Esophagus (tissue), 2 donors: ENCODE measurements around the gene SMIM44. TPM values are rescaled to one million over a fixed set of nuclear protein-coding genes. Genes with fewer than 3 reads are reported as not detected.

Source experiments
- H3K27ac ChIP-seq, 2 donors: one replicate each; pipeline ENCODE4 v1.5.1; 2013; ENCODE audit warnings: low read depth in 2 of 2, mild to moderate bottlenecking in 2 of 2, inconsistent platforms in 1 of 2, low read length in 1 of 2, moderate library complexity in 1 of 2
- H3K27me3 ChIP-seq, 2 donors: one replicate each; pipeline ENCODE4 v1.6.1; 2013; ENCODE audit warnings: low read length in 2 of 2, control low read depth in 1 of 2, mild to moderate bottlenecking in 1 of 2; ENCODE audit not compliant: insufficient read depth in 2 of 2, control insufficient read depth in 1 of 2
- H3K36me3 ChIP-seq, 2 donors: one replicate each; pipeline ENCODE4 v1.6.1; 2013; ENCODE audit warnings: low read length in 1 of 2; ENCODE audit not compliant: control insufficient read depth in 2 of 2, insufficient read depth in 2 of 2
- H3K4me1 ChIP-seq, 2 donors: one replicate each; pipeline ENCODE4 v1.6.1; 2013; ENCODE audit warnings: low read length in 1 of 2; ENCODE audit not compliant: control insufficient read depth in 2 of 2, insufficient read depth in 2 of 2
- H3K4me3 ChIP-seq, 2 donors: one replicate each; pipeline ENCODE4 v1.5.1; 2013; ENCODE audit warnings: low read length in 2 of 2, mild to moderate bottlenecking in 2 of 2, low read depth in 1 of 2, moderate library complexity in 1 of 2
- H3K9me3 ChIP-seq, 2 donors: one replicate each; pipeline ENCODE4 v1.6.1; 2013; ENCODE audit warnings: mild to moderate bottlenecking in 2 of 2, low read depth in 1 of 2, low read length in 1 of 2, moderate library complexity in 1 of 2; ENCODE audit not compliant: control insufficient read depth in 2 of 2, insufficient read depth in 1 of 2
- WGBS, 2 donors: extraction: QIAGEN DNeasy Blood & Tissue Kit; methylation state at CpG; one replicate each; pipeline ENCODE4 v1.1.7; 2013; 5-methylcytosine and 5-hydroxymethylcytosine counted together
- polyA plus RNA-seq, 2 donors: library from polyadenylated mRNA; stranded (reverse); fragments of 200-250 nt; gene quantifications; one replicate each; pipeline ENCODE4 v1.2.3, GENCODE V29; 2013
- donor health status: healthy with polysubstance abuse.
- donor health status: Bipolar disorder and iron deficiency.

Gene SMIM44
- polyA plus RNA-seq, 2 donors, result not detected

GRCh38 chr19:3470500-3471128, 12.6 kb downstream of the SMIM44 start:
- Histone ChIP-seq H3K9me3 (no peaks in the 10 kb centered on the region), H3K27ac (no peak overlapping the region), H3K4me3 (no peak overlapping the region), H3K36me3 (no peaks in the 10 kb centered on the region), H3K4me1 (peaks cover 0 to 2% of the 10 kb centered on the region in 2 donors), H3K27me3 (no peaks in the 10 kb centered on the region)
- WGBS, 2 donors, result 60 to 62% methylated on average over 11 of the region's 11 CpGs

GRCh38 chr19:3469638-3470499, 13.4 kb downstream of the SMIM44 start:
- Histone ChIP-seq H3K36me3 (no peaks in the 10 kb centered on the region), H3K9me3 (no peaks in the 10 kb centered on the region), H3K4me3 (no peak overlapping the region), H3K27me3 (no peaks in the 10 kb centered on the region), H3K27ac (peak overlapping the region in 1 of 2 donors; percentile 24), H3K4me1 (peaks cover 0 to 2% of the 10 kb centered on the region in 2 donors)
- 47 to 50% methylated on average over 14 of the region's 14 CpGs for WGBS, 2 donors

- Histone ChIP-seq H3K9me3 (no peaks in the 10 kb centered on the region), H3K4me3 (no peak overlapping the region), H3K36me3 (peaks cover 0 to 4% of the 10 kb centered on the region in 2 donors), H3K4me1 (peaks cover 0 to 2% of the 10 kb centered on the region in 2 donors), H3K27ac (no peak overlapping the region), H3K27me3 (no peaks in the 10 kb centered on the region)
- WGBS, 2 donors, result 89 to 92% methylated on average over 3 of the region's 3 CpGs
Observed at GRCh38 chr19:3468211-3468610, 15.0 kb downstream of the SMIM44 start.

GRCh38 chr19:3467437-3468198, 15.6 kb downstream of the SMIM44 start:
- Histone ChIP-seq H3K4me1 (peaks cover 0 to 2% of the 10 kb centered on the region in 2 donors), H3K27me3 (no peaks in the 10 kb centered on the region), H3K27ac (peak overlapping the region in 1 of 2 donors; percentile 18), H3K4me3 (no peak overlapping the region), H3K36me3 (peaks cover 0 to 4% of the 10 kb centered on the region in 2 donors), H3K9me3 (no peaks in the 10 kb centered on the region)
- WGBS, 2 donors, result 89 to 91% methylated on average over 10 of the region's 10 CpGs

- Histone ChIP-seq H3K27me3 (no peaks in the 10 kb centered on the region), H3K36me3 (peaks cover 0 to 4% of the 10 kb centered on the region in 2 donors), H3K4me1 (peaks cover 0 to 2% of the 10 kb centered on the region in 2 donors), H3K4me3 (no peak overlapping the region), H3K9me3 (no peaks in the 10 kb centered on the region), H3K27ac (peak overlapping the region; percentile 7 to 9)
- WGBS, 2 donors, result 40 to 71% methylated on average over 9 of the region's 9 CpGs
Observed at GRCh38 chr19:3466635-3467034, 16.6 kb downstream of the SMIM44 start.

- Histone ChIP-seq H3K27ac (peak overlapping the region; percentile 21 to 49), H3K4me1 (peaks cover 0 to 2% of the 10 kb centered on the region in 2 donors), H3K4me3 (no peak overlapping the region), H3K27me3 (no peaks in the 10 kb centered on the region), H3K36me3 (peaks cover 0 to 4% of the 10 kb centered on the region in 2 donors), H3K9me3 (no peaks in the 10 kb centered on the region)
- 73 to 81% methylated on average over 7 of the region's 7 CpGs for WGBS, 2 donors
Observed at GRCh38 chr19:3465552-3465951, 17.7 kb downstream of the SMIM44 start.

GRCh38 chr19:3464587-3465235, 18.5 kb downstream of the SMIM44 start:
- H3K27me3 ChIP-seq, result no peaks in the 10 kb centered on the region
- no peak overlapping the region for H3K4me3 ChIP-seq
- WGBS, 2 donors, result 78 to 81% methylated on average over 31 of the region's 31 CpGs
- peaks cover 2 to 6% of the 10 kb centered on the region in 2 donors for H3K4me1 ChIP-seq
- no peaks in the 10 kb centered on the region for H3K9me3 ChIP-seq
- no peak overlapping the region for H3K27ac ChIP-seq
- peaks cover 0 to 9% of the 10 kb centered on the region in 2 donors for H3K36me3 ChIP-seq

- WGBS, 2 donors, result 83 to 84% methylated on average over 38 to 57 of the region's 57 CpGs
Observed at GRCh38 chr19:3463714-3464586, 19.3 kb downstream of the SMIM44 start.

More at GRCh38 chr19:3463714-3464586, 19.3 kb downstream of the SMIM44 start:
- no peaks in the 10 kb centered on the region for H3K9me3 ChIP-seq
- no peak overlapping the region for H3K4me3 ChIP-seq
- H3K4me1 ChIP-seq, result peaks cover 6% of the 10 kb centered on the region in 2 donors
- H3K36me3 ChIP-seq, result peaks cover 0 to 17% of the 10 kb centered on the region in 2 donors
- no peaks in the 10 kb centered on the region for H3K27me3 ChIP-seq
- no peak overlapping the region for H3K27ac ChIP-seq
